Lower lobe of right lung (tissue), 2 donors: Measurements from ENCODE around the gene ABCF1. TPM values are rescaled to one million over a fixed set of nuclear protein-coding genes. Genes with fewer than 3 reads are reported as not detected.
A peak's percentile ranks its signal among the peaks of the same experiment; 100 is the strongest.

Experiments
- ATAC-seq, 2 donors: fragments of 200-7000 bp; cut with Tn5 transposase; one replicate each; pipeline ENCODE4 v1.9.1; 2020 to 2022; ENCODE audit warnings: mild to moderate bottlenecking in 2 of 2, moderate library complexity in 2 of 2
- DNase-seq: peaks from one replicate; pipeline ENCODE4 v3.0.0-alpha.2; 2020
- H3K27ac ChIP-seq: fragments of 200-600 bp; one replicate; pipeline ENCODE4 v1.8.0; 2022
- H3K27me3 ChIP-seq: fragments of 200-600 bp; one replicate; pipeline ENCODE4 v1.8.0; 2022; ENCODE audit warnings: low read depth
- H3K36me3 ChIP-seq: fragments of 200-600 bp; one replicate; pipeline ENCODE4 v1.8.0; 2022; ENCODE audit warnings: mild to moderate bottlenecking
- H3K4me1 ChIP-seq: fragments of 200-600 bp; one replicate; pipeline ENCODE4 v1.8.0; 2022
- H3K4me3 ChIP-seq: fragments of 200-600 bp; one replicate; pipeline ENCODE4 v1.8.0; 2022; ENCODE audit warnings: mild to moderate bottlenecking
- H3K9me3 ChIP-seq: fragments of 200-600 bp; one replicate; pipeline ENCODE4 v1.8.0; 2022
- CTCF ChIP-seq: fragments of 200-600 bp; IDR thresholded peaks from one replicate; pipeline ENCODE4 v1.8.0; 2022; ENCODE audit warnings: antibody characterized with exemption, mild to moderate bottlenecking
- intact Hi-C: fragments of 100-400 bp; cut with DNase I; formaldehyde crosslinking; loops from one replicate; pipeline ENCODE4 v1.11.0; 2022
- microRNA-seq: library from miRNA; unstranded; fragments of <30 nt; microRNA quantifications from one replicate; pipeline ENCODE4 v1.2.0, GENCODE V29; 2020; ENCODE audit warnings: borderline number of aligned reads
- total RNA-seq: library from RNA; stranded (reverse); fragmentation: NEBNext Ultra II Directional; extraction: Animal tissue kit (Norgen Biotek cat#: 25700); gene quantifications from one replicate; pipeline ENCODE4 v1.2.1, GENCODE V29; 2021
- donor health status: DM: no; HTN: yes; CAD: no; lungs with severe emphysema.

Gene ABCF1
- total RNA-seq, 1 donor from 2014 or later, result 40.0 TPM

- Histone ChIP-seq H3K27me3 (no peaks in the 10 kb centered on the region), H3K4me3 (no peak overlapping the region), H3K9me3 (no peaks in the 10 kb centered on the region), H3K4me1 (peaks cover 19% of the 10 kb centered on the region), H3K27ac (peak overlapping the region; percentile 91), H3K36me3 (peaks cover 71% of the 10 kb centered on the region)
- no peak for ATAC-seq
- intact Hi-C loops, result no loop called here
- no peak for DNase-seq
- no peak for TF ChIP-seq CTCF
These were observed 54.3 kb downstream of the ABCF1 start for GRCh38 chr6:30625511-30625910.

GRCh38 chr6:30626484-30627366, 55.5 kb downstream of the ABCF1 start, which contains the start of gene ATAT1:
ATAT1 (plus strand) TSS chr6:30626874.
- Histone ChIP-seq H3K9me3 (no peaks in the 10 kb centered on the region), H3K4me3 (peak within 1 kb of the TSS; percentile 67), H3K27ac (peak within 1 kb of the TSS; percentile 91), H3K27me3 (no peaks in the 10 kb centered on the region), H3K4me1 (peaks cover 19% of the 10 kb centered on the region), H3K36me3 (peaks cover 71% of the 10 kb centered on the region)
- peak; percentile 97 to 99 for ATAC-seq
- peak; percentile 39 for TF ChIP-seq CTCF
- intact Hi-C loops, result no loop called here
- DNase-seq, result peak; percentile 94

GRCh38 chr6:30635834-30636233, 64.6 kb downstream of the ABCF1 start:
- H3K36me3 ChIP-seq, result peaks cover 37% of the 10 kb centered on the region
- ATAC-seq, result no peak

GRCh38 chr6:30640481-30640880, 69.2 kb downstream of the ABCF1 start:
- Histone ChIP-seq H3K9me3 (no peaks in the 10 kb centered on the region), H3K36me3 (peaks cover 47% of the 10 kb centered on the region), H3K27me3 (no peaks in the 10 kb centered on the region), H3K27ac (no peak overlapping the region), H3K4me3 (no peak overlapping the region), H3K4me1 (no peaks in the 10 kb centered on the region)
- no peak for TF ChIP-seq CTCF
- DNase-seq, result no peak
- intact Hi-C loops, result no loop called here
- no peak for ATAC-seq

More at GRCh38 chr6:30635834-30636233, 64.6 kb downstream of the ABCF1 start:
- no peak for TF ChIP-seq CTCF
- no peak overlapping the region for H3K27ac ChIP-seq
- no peak overlapping the region for H3K4me3 ChIP-seq
- H3K27me3 ChIP-seq, result no peaks in the 10 kb centered on the region
- intact Hi-C loops, result no loop called here
- H3K4me1 ChIP-seq, result no peaks in the 10 kb centered on the region
- no peak for DNase-seq
- H3K9me3 ChIP-seq, result no peaks in the 10 kb centered on the region

- no peak for TF ChIP-seq CTCF
- DNase-seq, result no peak
- H3K4me3 ChIP-seq, result no peak overlapping the region
- peaks cover 1% of the 10 kb centered on the region for H3K4me1 ChIP-seq
- no peak overlapping the region for H3K27ac ChIP-seq
- H3K36me3 ChIP-seq, result peaks cover 47% of the 10 kb centered on the region
- no peak for ATAC-seq
- H3K27me3 ChIP-seq, result no peaks in the 10 kb centered on the region
- no peaks in the 10 kb centered on the region for H3K9me3 ChIP-seq
- intact Hi-C loops, result no loop called here
These were observed 69.8 kb downstream of the ABCF1 start for GRCh38 chr6:30641048-30641447.

Small RNA genes lying within 50 kb of the gene (microRNA-seq; reads per million reads assigned to microRNA genes)
- gene MIR877, result 46.8 reads per million, percentile 39 among the genes with 10 or more reads in this experiment

Other genes with a start within 250 kb of the ABCF1 start
- 13.3 TPM for gene TRIM39, start 244.5 kb upstream of the ABCF1 start, total RNA-seq
- 30.6 TPM for gene RPP21, start 226.3 kb upstream of the ABCF1 start, total RNA-seq
- gene HLA-E, start 81.9 kb upstream of the ABCF1 start, total RNA-seq, result 1,079 TPM
- 54.9 TPM for gene GNL1, start 15.0 kb upstream of the ABCF1 start, total RNA-seq
- 7.5 TPM for gene PRR3, start 14.1 kb upstream of the ABCF1 start, total RNA-seq
- 68.8 TPM for gene PPP1R10, start 45.8 kb downstream of the ABCF1 start, total RNA-seq
- 55.0 TPM for gene MRPS18B, start 46.4 kb downstream of the ABCF1 start, total RNA-seq
- 8.9 TPM for gene ATAT1, start 55.4 kb downstream of the ABCF1 start, total RNA-seq
- 19.9 TPM for gene C6orf136, start 75.7 kb downstream of the ABCF1 start, total RNA-seq
- 28.4 TPM for gene DHX16, start 101.6 kb downstream of the ABCF1 start, total RNA-seq
- 78.5 TPM for gene PPP1R18, start 115.2 kb downstream of the ABCF1 start, total RNA-seq
- 10.0 TPM for gene NRM, start 119.5 kb downstream of the ABCF1 start, total RNA-seq
- gene MDC1, start 145.8 kb downstream of the ABCF1 start, total RNA-seq, result 24.5 TPM
- 292 TPM for gene TUBB, start 148.9 kb downstream of the ABCF1 start, total RNA-seq
- gene FLOT1, start 171.2 kb downstream of the ABCF1 start, total RNA-seq, result 151 TPM
- 18.0 TPM for gene IER3, start 173.1 kb downstream of the ABCF1 start, total RNA-seq